C4-2B (cell line): Measurements from ENCODE around the gene EID3.

Experiments
- H3K27ac ChIP-seq: fragments of 450-650 bp; 2 replicates; pipeline ENCODE4 v1.5.1; 2017
- ZFX ChIP-seq: fragments of 450-650 bp; IDR thresholded peaks from 2 replicates; pipeline ENCODE4 v1.6.1; 2017
- TF ChIP-seq, protein P1 (sequence below): fragments of 450-650 bp; conservative IDR thresholded peaks from 2 replicates; pipeline ENCODE4 v1.5.1; 2017; ENCODE audit warnings: mild to moderate bottlenecking

Gene EID3

DNA sequence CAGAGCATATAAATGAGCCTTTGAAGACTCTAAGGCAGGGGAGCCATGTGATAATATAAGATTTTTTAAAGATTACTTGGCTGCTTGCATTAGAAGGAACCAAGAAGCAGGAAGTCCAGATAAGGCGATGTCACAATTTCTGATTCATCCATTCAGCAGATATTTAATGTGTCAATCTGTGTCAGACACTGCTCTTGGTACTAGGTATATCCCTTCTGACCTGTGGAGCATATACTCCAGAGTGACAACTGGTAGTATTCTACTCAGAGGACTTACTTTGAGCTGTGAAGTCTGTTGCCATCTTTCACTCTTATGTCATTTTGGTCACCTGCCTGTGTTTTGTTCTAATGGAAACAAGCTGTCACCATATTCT is 10.7 kb downstream of the EID3 start:
- TF ChIP-seq, protein P1, sequence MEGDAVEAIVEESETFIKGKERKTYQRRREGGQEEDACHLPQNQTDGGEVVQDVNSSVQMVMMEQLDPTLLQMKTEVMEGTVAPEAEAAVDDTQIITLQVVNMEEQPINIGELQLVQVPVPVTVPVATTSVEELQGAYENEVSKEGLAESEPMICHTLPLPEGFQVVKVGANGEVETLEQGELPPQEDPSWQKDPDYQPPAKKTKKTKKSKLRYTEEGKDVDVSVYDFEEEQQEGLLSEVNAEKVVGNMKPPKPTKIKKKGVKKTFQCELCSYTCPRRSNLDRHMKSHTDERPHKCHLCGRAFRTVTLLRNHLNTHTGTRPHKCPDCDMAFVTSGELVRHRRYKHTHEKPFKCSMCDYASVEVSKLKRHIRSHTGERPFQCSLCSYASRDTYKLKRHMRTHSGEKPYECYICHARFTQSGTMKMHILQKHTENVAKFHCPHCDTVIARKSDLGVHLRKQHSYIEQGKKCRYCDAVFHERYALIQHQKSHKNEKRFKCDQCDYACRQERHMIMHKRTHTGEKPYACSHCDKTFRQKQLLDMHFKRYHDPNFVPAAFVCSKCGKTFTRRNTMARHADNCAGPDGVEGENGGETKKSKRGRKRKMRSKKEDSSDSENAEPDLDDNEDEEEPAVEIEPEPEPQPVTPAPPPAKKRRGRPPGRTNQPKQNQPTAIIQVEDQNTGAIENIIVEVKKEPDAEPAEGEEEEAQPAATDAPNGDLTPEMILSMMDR: no peak
- TF ChIP-seq ZFX: no peak
- no peak overlapping the region for H3K27ac ChIP-seq

DNA sequence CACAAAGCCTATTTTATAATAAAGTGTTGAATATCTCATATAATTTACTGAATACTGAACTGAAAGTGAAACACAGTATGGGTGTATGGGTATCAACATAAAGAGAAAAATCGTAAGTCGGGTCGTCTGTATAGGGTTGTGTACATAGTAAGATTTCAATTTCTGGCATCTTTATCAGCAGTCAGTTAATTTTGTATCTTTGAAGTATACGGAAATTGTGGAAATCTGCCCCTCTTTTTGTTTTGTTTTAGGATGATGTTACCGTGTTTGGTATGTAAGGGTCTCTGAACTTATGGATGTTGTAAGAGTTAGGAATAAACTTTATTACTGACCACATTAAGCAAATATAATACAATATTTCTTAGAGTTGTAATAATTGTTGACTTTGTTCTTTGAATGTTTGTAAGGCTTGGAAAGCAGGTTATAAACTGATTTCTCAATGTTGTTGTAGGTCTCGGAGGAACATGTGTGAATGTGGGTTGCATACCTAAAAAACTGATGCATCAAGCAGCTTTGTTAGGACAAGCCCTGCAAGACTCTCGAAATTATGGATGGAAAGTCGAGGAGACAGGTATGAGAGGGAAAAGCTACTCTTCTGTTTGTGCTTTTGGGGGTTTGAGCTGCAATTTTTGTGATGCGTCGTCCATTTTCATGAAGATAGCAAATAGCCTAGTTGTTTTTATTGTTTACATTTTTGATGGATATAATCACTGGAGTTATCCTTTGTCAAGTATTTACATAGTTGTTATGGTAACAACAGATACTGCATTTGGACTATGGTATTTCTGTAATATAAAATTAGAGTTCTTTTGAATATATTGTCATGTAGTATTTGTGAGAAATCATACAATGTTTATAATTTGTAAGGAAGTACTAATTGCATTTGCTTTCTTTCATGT is 12.0 kb downstream of the EID3 start:
- TF ChIP-seq ZFX: no peak
- H3K27ac ChIP-seq: no peak overlapping the region

DNA sequence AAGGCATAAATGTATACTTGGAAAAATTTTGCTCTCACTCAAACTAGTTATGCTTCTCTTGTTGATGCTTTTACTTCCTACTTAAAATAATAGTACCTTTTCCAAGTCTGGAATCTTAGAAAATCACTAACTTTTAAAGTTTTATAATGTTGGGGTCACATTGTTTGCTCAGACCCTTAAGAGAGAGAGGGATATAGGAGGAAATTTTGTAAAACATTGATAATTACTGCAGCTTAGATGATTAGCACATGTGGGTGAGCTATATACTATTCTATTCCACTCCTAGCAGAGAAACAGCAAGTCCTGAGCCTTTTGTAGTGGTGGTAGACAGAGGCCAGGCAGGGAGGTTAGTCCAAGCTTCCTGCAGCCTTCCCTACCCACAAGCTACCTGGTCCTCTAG is 13.4 kb downstream of the EID3 start:
- no peak for TF ChIP-seq ZFX
- TF ChIP-seq, protein P1: no peak
- H3K27ac ChIP-seq: no peak overlapping the region

DNA sequence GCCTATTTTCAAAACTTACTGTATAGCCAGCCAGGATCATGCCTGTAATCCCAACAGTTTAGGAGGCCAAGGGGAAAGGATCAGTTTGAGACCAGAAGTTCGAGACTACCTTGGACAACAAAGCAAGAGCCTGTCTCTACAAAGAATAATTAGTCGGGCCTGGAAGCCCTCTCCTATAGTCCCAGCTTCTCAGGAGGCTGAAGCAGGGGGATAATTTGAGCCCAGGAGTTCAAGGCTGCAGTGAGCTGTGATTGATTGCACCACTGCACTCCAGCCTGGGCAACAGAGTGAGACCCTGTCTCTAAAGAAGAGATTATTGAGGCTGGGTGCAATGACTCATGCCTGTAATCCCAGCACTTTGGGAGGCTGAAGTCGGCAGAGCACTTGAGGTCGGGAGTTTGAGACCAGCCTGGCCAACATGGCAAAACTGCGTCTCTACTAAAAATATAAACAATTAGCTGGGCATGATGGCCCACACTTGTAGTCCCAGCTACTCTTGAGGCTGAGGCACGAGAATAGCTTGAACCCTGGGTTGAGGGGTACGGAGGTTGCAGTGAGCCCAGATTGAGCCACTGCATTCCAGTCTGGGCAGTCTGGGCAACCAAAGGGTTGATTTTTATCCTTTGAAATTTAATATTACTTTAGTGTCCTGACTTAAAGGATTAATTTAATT is 14.1 kb downstream of the EID3 start:
- TF ChIP-seq ZFX: no peak
- TF ChIP-seq, protein P1: no peak
- no peak overlapping the region for H3K27ac ChIP-seq

DNA sequence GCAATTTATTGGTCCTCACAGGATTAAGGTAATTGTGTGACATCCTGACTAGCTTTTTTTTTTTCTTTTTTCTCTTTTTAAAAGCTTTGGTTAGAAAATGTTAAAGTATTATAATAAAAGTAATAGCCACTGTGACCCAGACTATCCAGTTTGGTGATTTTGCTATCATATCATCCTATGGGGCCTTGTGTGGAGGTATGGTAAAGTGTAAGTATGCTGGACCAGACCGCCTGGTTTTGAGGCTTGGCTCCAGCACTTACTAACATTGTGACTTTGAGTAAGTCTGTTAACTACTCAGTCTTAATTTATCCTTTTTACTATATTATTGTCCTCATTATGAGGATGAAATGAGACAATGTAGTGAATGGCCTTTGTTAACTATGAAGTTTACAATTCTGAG is 15.5 kb downstream of the EID3 start:
- H3K27ac ChIP-seq: no peak overlapping the region
- TF ChIP-seq, protein P1: no peak
- no peak for TF ChIP-seq ZFX

DNA sequence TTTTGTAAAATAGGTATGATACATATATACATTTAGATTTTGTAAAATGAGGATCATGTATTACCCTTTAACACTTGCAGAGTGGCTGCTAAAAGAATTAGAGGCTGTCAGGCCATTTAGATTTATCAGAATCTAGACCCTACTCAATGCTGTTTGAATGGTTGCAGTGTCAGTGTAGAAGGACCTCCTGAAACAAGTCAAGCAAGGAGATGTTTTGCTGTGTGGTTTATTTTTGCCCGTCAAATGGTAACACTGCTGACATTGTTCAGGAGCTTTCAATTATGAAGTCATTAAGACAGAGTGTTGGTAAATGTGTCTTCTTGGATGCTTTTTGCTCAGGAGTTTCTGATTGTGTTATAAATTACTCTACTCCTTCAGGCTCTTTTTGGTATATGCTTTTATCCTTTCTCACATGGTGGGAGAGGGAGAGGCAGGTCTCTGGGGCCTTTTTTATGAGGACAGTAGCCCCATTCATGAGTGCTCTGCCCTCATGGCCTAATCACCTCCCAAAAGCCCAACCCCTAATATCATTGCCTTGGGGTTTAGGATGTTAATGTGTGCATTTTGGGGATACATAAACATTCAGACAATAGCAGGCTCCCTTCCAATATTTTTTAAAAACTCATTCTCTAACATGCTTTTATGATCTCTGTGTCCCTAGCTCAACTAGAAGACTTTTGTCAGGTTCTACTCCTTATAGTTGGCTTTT is 16.5 kb downstream of the EID3 start:
- TF ChIP-seq, protein P1: no peak
- no peak for TF ChIP-seq ZFX
- H3K27ac ChIP-seq: no peak overlapping the region

DNA sequence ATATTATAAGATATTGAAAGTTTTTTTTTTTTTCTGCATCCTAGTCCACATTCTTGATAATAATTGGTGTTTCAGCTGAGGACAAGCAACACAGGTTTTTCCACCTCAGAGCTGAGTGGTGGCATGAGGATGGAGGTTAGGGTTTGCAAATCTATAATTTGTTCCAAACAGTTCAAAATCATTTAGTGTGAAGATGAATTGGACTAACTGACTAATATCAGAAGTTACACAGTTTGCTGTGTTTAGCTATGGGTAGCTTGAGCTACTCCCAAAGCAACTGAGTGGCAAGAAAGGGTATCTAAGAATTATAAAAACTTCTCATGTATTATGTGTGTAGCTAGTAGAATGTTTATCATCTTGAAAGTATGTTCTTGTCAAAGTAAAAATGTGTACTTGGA is 17.1 kb downstream of the EID3 start:
- TF ChIP-seq, protein P1: no peak
- no peak for TF ChIP-seq ZFX
- no peak overlapping the region for H3K27ac ChIP-seq
